NCI-H1092 (cell line): ENCODE results near the gene TUT1.
A peak's percentile ranks its signal among the peaks of the same experiment; 100 is the strongest.
"Not testable (repeated sequence)": the region's sequence is repeated elsewhere in the genome, so short reads cannot be mapped to it uniquely, and the experiment has no call there.

Experiments
- DNase-seq: peaks from one replicate; lab custom pipeline; 2025; lab: John Stamatoyannopoulos, UW

The TUT1 gene

GRCh38 chr11:62575837-62576236 lies 15.5 kb downstream of the TUT1 start:
- DNase-seq: no peak

GRCh38 chr11:62575156-62575555 lies 16.2 kb downstream of the TUT1 start:
- no peak for DNase-seq

- DNase-seq: peak; percentile 23
Observed at GRCh38 chr11:62574363-62575071, 16.8 kb downstream of the TUT1 start.

GRCh38 chr11:62573592-62574362 lies 17.5 kb downstream of the TUT1 start, which contains the start of gene EEF1G:
Gene EEF1G, minus strand, starts transcription at chr11:62573891. Its CDS starts 49 bp downstream, at chr11:62573842.
- peak; percentile 100 for DNase-seq

GRCh38 chr11:62573006-62573591 lies 18.2 kb downstream of the TUT1 start:
- no peak for DNase-seq

GRCh38 chr11:62572431-62572830 lies 18.9 kb downstream of the TUT1 start:
- no peak for DNase-seq

GRCh38 chr11:62571493-62571892 lies 19.8 kb downstream of the TUT1 start:
- DNase-seq: not testable (repeated sequence)

- DNase-seq: not testable (repeated sequence)
Observed at GRCh38 chr11:62570903-62571302, 20.4 kb downstream of the TUT1 start.

- no peak for DNase-seq
Observed at GRCh38 chr11:62569611-62570010, 21.7 kb downstream of the TUT1 start.

GRCh38 chr11:62567018-62567633 lies 24.2 kb downstream of the TUT1 start:
- DNase-seq: no peak

GRCh38 chr11:62566247-62566646 lies 25.1 kb downstream of the TUT1 start:
- DNase-seq: no peak

GRCh38 chr11:62565100-62565802 lies 26.1 kb downstream of the TUT1 start:
- DNase-seq: no peak

- DNase-seq: not testable (repeated sequence)
Observed at GRCh38 chr11:62561677-62562230, 29.6 kb downstream of the TUT1 start.

GRCh38 chr11:62560566-62561103 lies 30.7 kb downstream of the TUT1 start:
- DNase-seq: no peak

- not testable (repeated sequence) for DNase-seq
Observed at GRCh38 chr11:62559626-62560025, 31.7 kb downstream of the TUT1 start.

GRCh38 chr11:62559204-62559603 lies 32.1 kb downstream of the TUT1 start:
- no peak for DNase-seq

- no peak for DNase-seq
Observed at GRCh38 chr11:62558669-62559068, 32.7 kb downstream of the TUT1 start.

- no peak for DNase-seq
Observed at GRCh38 chr11:62556875-62557631, 34.3 kb downstream of the TUT1 start.

GRCh38 chr11:62556108-62556874 lies 35.0 kb downstream of the TUT1 start:
- DNase-seq: no peak
